ACC112 (cell line): Measurements from ENCODE around the gene SLC6A1.

Source experiments
- H2AFZ ChIP-seq: fragments of 200-600 bp; sonication (generic); one replicate; pipeline ENCODE4 v1.6.0; 2017; ENCODE audit warnings: antibody characterized with exemption, low read length; ENCODE audit not compliant: unreplicated experiment
- H3K27ac ChIP-seq: fragments of 200-600 bp; sonication (generic); 2 replicates; pipeline ENCODE4 v1.5.1; 2014; ENCODE audit warnings: low read depth, mild to moderate bottlenecking, antibody characterized with exemption, low read length, moderate library complexity
- H3K27me3 ChIP-seq: fragments of 200-600 bp; sonication (generic); 2 replicates; pipeline ENCODE4 v1.6.1; 2014; ENCODE audit warnings: mild to moderate bottlenecking, antibody characterized with exemption, low read length, moderate library complexity, mixed read lengths; ENCODE audit not compliant: insufficient read depth
- H3K36me3 ChIP-seq: fragments of 200-600 bp; sonication (generic); 2 replicates; pipeline ENCODE4 v1.6.1; 2016; ENCODE audit warnings: mild to moderate bottlenecking, antibody characterized with exemption, low read length, moderate library complexity, mixed read lengths; ENCODE audit not compliant: insufficient read depth
- H3K4me1 ChIP-seq: fragments of 200-600 bp; sonication (generic); one replicate; pipeline ENCODE4 v1.6.1; 2016; ENCODE audit warnings: low read length, mixed read lengths; ENCODE audit not compliant: insufficient read depth, unreplicated experiment, control insufficient read depth
- H3K4me3 ChIP-seq: fragments of 200-600 bp; sonication (generic); 2 replicates; pipeline ENCODE4 v1.5.1; 2014; ENCODE audit warnings: mild to moderate bottlenecking, low read depth, low read length
- H3K79me2 ChIP-seq: fragments of 200-600 bp; sonication (generic); one replicate; pipeline ENCODE4 v1.6.0; 2016; ENCODE audit warnings: low read length; ENCODE audit not compliant: control insufficient read depth, unreplicated experiment, insufficient read depth

The SLC6A1 gene

DNA sequence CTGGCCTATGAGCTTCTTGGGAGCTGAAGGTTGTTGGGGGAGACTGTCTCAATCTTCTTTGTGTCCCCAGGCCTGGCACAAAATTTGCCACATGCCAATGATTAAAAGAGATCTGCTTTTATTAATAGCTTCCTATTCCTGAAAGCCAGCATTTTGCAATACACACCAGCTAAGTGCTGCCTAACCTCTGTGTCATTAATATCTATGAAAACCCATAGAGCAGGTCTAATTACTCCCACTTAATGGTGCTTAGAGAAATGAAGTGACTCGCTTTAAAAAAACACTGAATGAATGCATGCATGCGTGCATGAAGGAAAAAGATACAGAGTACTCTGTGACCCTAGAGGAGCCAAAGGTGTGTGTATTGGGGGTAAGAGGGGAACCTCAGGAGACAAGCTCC lies 55.0 kb downstream of the SLC6A1 start:
- Histone ChIP-seq H3K79me2 (no peaks in the 10 kb centered on the region), H3K27me3 (peaks cover 82% of the 10 kb centered on the region), H3K27ac (no peak overlapping the region), H2AFZ (no peak overlapping the region), H3K4me3 (no peak overlapping the region), H3K36me3 (no peaks in the 10 kb centered on the region), H3K4me1 (no peaks in the 10 kb centered on the region)

- peaks cover 67% of the 10 kb centered on the region for H3K27me3 ChIP-seq
- H3K4me1 ChIP-seq = no peaks in the 10 kb centered on the region
- no peak overlapping the region for H3K27ac ChIP-seq
- no peak overlapping the region for H2AFZ ChIP-seq
- H3K4me3 ChIP-seq = no peak overlapping the region
- no peaks in the 10 kb centered on the region for H3K79me2 ChIP-seq
- H3K36me3 ChIP-seq = no peaks in the 10 kb centered on the region
Measured at GRCh38 chr3:11050666-11051323, 58.2 kb downstream of the SLC6A1 start.

- Histone ChIP-seq H3K27ac (no peak overlapping the region), H2AFZ (no peak overlapping the region), H3K79me2 (no peaks in the 10 kb centered on the region), H3K4me3 (no peak overlapping the region), H3K4me1 (no peaks in the 10 kb centered on the region), H3K36me3 (no peaks in the 10 kb centered on the region), H3K27me3 (peaks cover 61% of the 10 kb centered on the region)
Measured at GRCh38 chr3:11053926-11054503, 61.5 kb downstream of the SLC6A1 start.

GRCh38 chr3:11054739-11055438 lies 62.3 kb downstream of the SLC6A1 start:
- H3K36me3 ChIP-seq = no peaks in the 10 kb centered on the region
- H3K27me3 ChIP-seq = peaks cover 52% of the 10 kb centered on the region
- H3K79me2 ChIP-seq = no peaks in the 10 kb centered on the region
- no peaks in the 10 kb centered on the region for H3K4me1 ChIP-seq
- H3K4me3 ChIP-seq = no peak overlapping the region
- no peak overlapping the region for H2AFZ ChIP-seq
- H3K27ac ChIP-seq = no peak overlapping the region

DNA sequence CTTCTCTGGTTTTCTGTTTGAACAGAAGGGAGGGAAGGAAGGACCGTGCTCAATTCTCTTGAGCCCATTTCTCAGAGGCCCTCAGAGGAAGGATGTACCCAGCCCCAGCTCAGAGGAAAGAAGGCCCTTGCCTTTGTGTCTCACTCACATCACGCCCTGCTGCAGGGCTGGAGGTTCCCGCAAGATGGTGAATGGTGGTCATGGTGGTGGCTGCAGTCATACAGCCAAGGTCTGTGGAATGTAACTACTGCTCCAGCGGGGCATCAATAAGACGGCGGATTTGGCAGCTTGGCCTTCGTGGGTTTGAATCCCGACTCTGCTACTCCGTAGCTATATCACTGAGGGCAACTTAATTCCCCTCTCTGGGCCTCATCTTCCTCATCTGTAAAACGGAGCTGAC lies 62.9 kb downstream of the SLC6A1 start:
- Histone ChIP-seq H3K4me3 (no peak overlapping the region), H3K36me3 (no peaks in the 10 kb centered on the region), H3K27ac (no peak overlapping the region), H2AFZ (no peak overlapping the region), H3K4me1 (peaks cover 2% of the 10 kb centered on the region), H3K27me3 (peaks cover 46% of the 10 kb centered on the region), H3K79me2 (no peaks in the 10 kb centered on the region)

DNA sequence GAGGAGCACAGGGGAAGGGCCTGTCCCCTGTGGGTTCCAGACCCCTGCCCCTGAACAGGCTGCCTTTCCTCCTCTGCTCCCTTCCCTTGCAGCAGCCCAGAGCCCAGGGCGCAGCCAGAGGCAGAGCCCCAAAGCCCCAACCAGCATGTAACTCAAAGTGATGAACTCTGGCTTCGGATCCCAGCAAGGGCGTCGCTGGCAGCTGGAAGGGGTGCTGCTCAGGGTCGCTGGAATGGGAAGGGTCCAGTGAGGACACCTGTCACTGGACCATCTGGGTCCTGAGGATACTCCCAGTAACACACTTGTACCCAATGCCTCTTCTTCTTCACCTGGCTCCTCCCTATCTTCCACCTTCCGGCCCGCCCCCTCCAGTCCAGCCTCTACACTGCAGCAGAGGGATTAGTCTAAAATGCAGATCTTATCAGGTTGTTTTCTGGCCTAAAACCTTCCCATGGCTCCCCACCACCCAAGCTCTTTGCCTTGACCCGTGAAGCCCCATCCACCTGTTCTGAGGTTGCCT lies 64.0 kb downstream of the SLC6A1 start:
- no peak overlapping the region for H3K27ac ChIP-seq
- no peak overlapping the region for H2AFZ ChIP-seq
- peaks cover 37% of the 10 kb centered on the region for H3K27me3 ChIP-seq
- peaks cover 7% of the 10 kb centered on the region for H3K4me1 ChIP-seq
- H3K4me3 ChIP-seq = no peak overlapping the region
- no peaks in the 10 kb centered on the region for H3K79me2 ChIP-seq
- H3K36me3 ChIP-seq = no peaks in the 10 kb centered on the region

DNA sequence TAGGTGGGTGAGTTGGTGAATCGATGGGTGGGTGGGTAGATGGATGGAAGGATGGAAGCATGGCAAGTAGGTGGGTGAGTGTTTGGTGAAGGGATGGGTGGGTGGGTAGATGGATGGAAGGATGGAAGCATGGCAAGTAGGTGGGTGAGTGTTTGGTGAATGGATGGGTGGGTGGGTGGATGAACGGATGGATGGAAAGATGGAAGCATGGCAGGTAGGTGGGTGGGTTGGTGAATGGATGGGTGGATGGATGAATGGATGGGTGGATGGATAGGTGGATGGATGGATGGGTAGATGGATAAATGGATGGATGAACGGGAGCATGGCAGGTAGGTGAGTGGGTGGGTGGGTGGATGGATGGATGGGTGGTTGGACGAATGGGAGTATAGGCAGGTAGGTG lies 65.1 kb downstream of the SLC6A1 start:
- no peaks in the 10 kb centered on the region for H3K79me2 ChIP-seq

DNA sequence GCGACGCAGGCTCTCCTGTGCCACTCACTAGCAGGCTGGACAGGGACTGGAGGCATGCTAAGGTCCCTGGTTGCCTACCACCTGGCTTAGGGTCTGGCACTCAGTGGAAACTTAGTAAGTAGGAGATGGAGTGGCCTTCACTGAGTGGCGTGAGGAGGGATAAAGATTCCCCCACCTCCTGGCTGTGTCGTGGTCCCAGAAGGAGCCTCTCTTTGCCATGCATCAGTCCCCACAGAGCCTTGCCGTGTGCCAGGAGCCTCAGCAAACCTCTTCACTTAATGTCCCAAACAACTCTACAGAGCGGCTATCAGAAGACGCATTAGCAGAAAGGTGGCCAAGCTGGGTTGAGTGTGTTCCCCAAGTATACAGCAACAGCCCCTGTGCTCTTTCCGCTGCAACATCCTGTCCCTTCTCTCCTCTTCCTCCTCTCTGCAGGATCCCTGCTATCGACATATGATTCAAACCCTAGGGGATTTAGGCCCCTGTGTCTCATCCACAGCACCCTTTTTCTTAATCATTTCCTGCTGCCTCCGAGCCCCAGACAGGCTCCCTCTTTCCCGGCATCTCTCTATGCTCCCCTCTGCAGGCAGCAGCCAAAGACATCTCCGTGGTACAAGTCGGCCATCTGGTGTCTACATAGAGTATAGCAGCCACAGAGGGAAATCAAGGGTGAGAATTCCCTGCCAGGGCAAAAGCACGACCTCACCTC lies 66.7 kb downstream of the SLC6A1 start:
- peaks cover 18% of the 10 kb centered on the region for H3K27me3 ChIP-seq
- H2AFZ ChIP-seq = no peak overlapping the region
- H3K4me1 ChIP-seq = peaks cover 7% of the 10 kb centered on the region
- no peaks in the 10 kb centered on the region for H3K79me2 ChIP-seq
- no peak overlapping the region for H3K27ac ChIP-seq
- no peaks in the 10 kb centered on the region for H3K36me3 ChIP-seq
- no peak overlapping the region for H3K4me3 ChIP-seq

More for the DNA sequence above, 65.1 kb downstream of the SLC6A1 start:
- no peak overlapping the region for H2AFZ ChIP-seq
- H3K4me3 ChIP-seq = no peak overlapping the region
- H3K36me3 ChIP-seq = no peaks in the 10 kb centered on the region
- H3K27me3 ChIP-seq = peaks cover 26% of the 10 kb centered on the region
- H3K4me1 ChIP-seq = peaks cover 7% of the 10 kb centered on the region
- H3K27ac ChIP-seq = no peak overlapping the region

- H3K79me2 ChIP-seq = no peaks in the 10 kb centered on the region
- H3K27me3 ChIP-seq = peaks cover 16% of the 10 kb centered on the region
- no peak overlapping the region for H2AFZ ChIP-seq
- H3K4me3 ChIP-seq = no peak overlapping the region
- no peak overlapping the region for H3K27ac ChIP-seq
- H3K4me1 ChIP-seq = peaks cover 7% of the 10 kb centered on the region
- no peaks in the 10 kb centered on the region for H3K36me3 ChIP-seq
Measured at GRCh38 chr3:11059799-11060115, 67.2 kb downstream of the SLC6A1 start.

- Histone ChIP-seq H3K79me2 (no peaks in the 10 kb centered on the region), H3K27me3 (peaks cover 16% of the 10 kb centered on the region), H3K27ac (no peak overlapping the region), H3K4me1 (peaks cover 7% of the 10 kb centered on the region), H3K4me3 (peak overlapping the region; percentile 61), H3K36me3 (no peaks in the 10 kb centered on the region), H2AFZ (peak overlapping the region; percentile 62)
Measured at GRCh38 chr3:11060500-11061251, 68.1 kb downstream of the SLC6A1 start.
